Pericardium fibroblast (primary cell): ENCODE results near the gene ZSWIM1. TPM values are rescaled to one million over a fixed set of nuclear protein-coding genes. Genes with fewer than 3 reads are reported as not detected.

Experiments
- total RNA-seq: library from RNA; depleted of rRNA; stranded (reverse); fragments of >200 nt; gene quantifications from 2 replicates; pipeline ENCODE4 v1.2.3, GENCODE V29; 2015

ZSWIM1 gene
- 10.2 and 10.3 TPM in 2 replicates for total RNA-seq

GRCh38 chr20:45880988-45881788 lies at the start of gene ZSWIM1:
Gene ZSWIM1 (plus strand): TSS chr20:45881227. CDS start chr20:45882593, 1,366 bp downstream.

GRCh38 chr20:45833030-45833882 lies 47.8 kb upstream of the ZSWIM1 start, which contains the start of gene SNX21:
Gene SNX21 (plus strand): TSS chr20:45833799. CDS start chr20:45833920, 121 bp downstream.

GRCh38 chr20:45857114-45857881 lies 23.7 kb upstream of the ZSWIM1 start, which contains the start of the genes ACOT8 and ZSWIM3:
Gene ACOT8 (minus strand): TSS chr20:45857392. CDS start chr20:45857315, 77 bp downstream.
Gene ZSWIM3 (plus strand): TSS chr20:45857614. CDS start chr20:45857826, 212 bp downstream.

GRCh38 chr20:45887346-45887715 lies 6.3 kb downstream of the ZSWIM1 start, which contains the start of gene SPATA25:
Gene SPATA25 (minus strand): TSS chr20:45887622. CDS start chr20:45887590, 32 bp downstream.

GRCh38 chr20:45890985-45891983 lies 10.3 kb downstream of the ZSWIM1 start, which contains the start of the genes CTSA and NEURL2:
Gene CTSA (plus strand): TSS chr20:45891335. CDS start chr20:45891569, 234 bp downstream.
Gene NEURL2 (minus strand): TSS chr20:45891208. CDS start chr20:45890991, 217 bp downstream.

GRCh38 chr20:45911486-45912343 lies 30.7 kb downstream of the ZSWIM1 start, which contains the start of gene PLTP:
Gene PLTP (minus strand): TSS chr20:45912155. CDS start chr20:45911452, 703 bp downstream.

Other genes with a start within 250 kb of the ZSWIM1 start
- gene WFDC9, start 249.9 kb upstream of the ZSWIM1 start, total RNA-seq, result not detected in 2 replicates
- not detected in 2 replicates for gene WFDC11, start 211.0 kb upstream of the ZSWIM1 start, total RNA-seq
- gene WFDC13, start 179.2 kb upstream of the ZSWIM1 start, total RNA-seq, result not detected in 2 replicates
- gene WFDC10B, start 176.2 kb upstream of the ZSWIM1 start, total RNA-seq, result not detected in 2 replicates
- not detected in 2 replicates for gene SPINT4, start 158.9 kb upstream of the ZSWIM1 start, total RNA-seq
- gene WFDC3, start 89.3 kb upstream of the ZSWIM1 start, total RNA-seq, result 1.7 TPM in 1 of 2 replicates, not detected in the other
- gene DNTTIP1, start 89.3 kb upstream of the ZSWIM1 start, total RNA-seq, result 26.6 and 27.2 TPM in 2 replicates
- 6.1 and 7.2 TPM in 2 replicates for gene UBE2C, start 68.6 kb upstream of the ZSWIM1 start, total RNA-seq
- gene TNNC2, start 53.9 kb upstream of the ZSWIM1 start, total RNA-seq, result 1.1 and 12.2 TPM in 2 replicates
- 69.8 and 74.2 TPM in 2 replicates for gene SNX21, start 47.4 kb upstream of the ZSWIM1 start, total RNA-seq
- 31.3 and 31.7 TPM in 2 replicates for gene ACOT8, start 23.8 kb upstream of the ZSWIM1 start, total RNA-seq
- 2.1 and 3.9 TPM in 2 replicates for gene ZSWIM3, start 23.6 kb upstream of the ZSWIM1 start, total RNA-seq
- gene SPATA25, start 6.4 kb downstream of the ZSWIM1 start, total RNA-seq, result 1.0 and 1.6 TPM in 2 replicates
- 3.6 and 4.9 TPM in 2 replicates for gene NEURL2, start 10.0 kb downstream of the ZSWIM1 start, total RNA-seq
- gene CTSA, start 10.1 kb downstream of the ZSWIM1 start, total RNA-seq, result 130 and 166 TPM in 2 replicates
- 216 and 217 TPM in 2 replicates for gene PLTP, start 30.9 kb downstream of the ZSWIM1 start, total RNA-seq
- gene PCIF1, start 53.5 kb downstream of the ZSWIM1 start, total RNA-seq, result 11.6 and 16.3 TPM in 2 replicates
- 8.8 and 11.2 TPM in 2 replicates for gene ZNF335, start 91.0 kb downstream of the ZSWIM1 start, total RNA-seq
- gene MMP9, start 127.7 kb downstream of the ZSWIM1 start, total RNA-seq, result not detected in 2 replicates
- gene SLC12A5, start 148.0 kb downstream of the ZSWIM1 start, total RNA-seq, result 0.51 TPM in 1 of 2 replicates, not detected in the other
- gene NCOA5, start 208.7 kb downstream of the ZSWIM1 start, total RNA-seq, result 15.6 and 17.6 TPM in 2 replicates
- 3.3 and 9.2 TPM in 2 replicates for gene CD40, start 237.1 kb downstream of the ZSWIM1 start, total RNA-seq